C4-2B (cell line): Measurements from ENCODE around the gene TIMP3.
A peak's percentile ranks its signal among the peaks of the same experiment; 100 is the strongest.

Experiments
- CTCF ChIP-seq: fragments of 450-650 bp; conservative IDR thresholded peaks from 2 replicates; pipeline ENCODE4 v1.5.1; 2017; ENCODE audit warnings: mild to moderate bottlenecking
- ZFX ChIP-seq: fragments of 450-650 bp; IDR thresholded peaks from 2 replicates; pipeline ENCODE4 v1.6.1; 2017

- TF ChIP-seq CTCF (peak; percentile 28; the same call in 1 of the 2 replicates), ZFX (no peak)
Measured at GRCh38 chr22:32828150-32828549, 26.6 kb downstream of the TIMP3 start.
